Liver (tissue), 9 donors: Measurements from ENCODE around the gene SPEG. TPM values are rescaled to one million over a fixed set of nuclear protein-coding genes. Genes with fewer than 3 reads are reported as not detected.
"Not testable (repeated sequence)": the region's sequence is repeated elsewhere in the genome, so short reads cannot be mapped to it uniquely, and the experiment has no call there.

Experiments used
- DNase-seq: peaks from one replicate; pipeline ENCODE4 v3.0.0-alpha.2; 2017; ENCODE audit warnings: low spot score
- H3K27ac ChIP-seq, 2 donors: one replicate each; pipeline ENCODE4 v1.7.0; 2013; ENCODE audit warnings: inconsistent platforms in 2 of 2, low read length in 2 of 2, control low read depth in 1 of 2, low read depth in 1 of 2, mild to moderate bottlenecking in 1 of 2
- H3K27me3 ChIP-seq, 4 donors: one replicate each; pipeline versions ENCODE4 v1.6.1 to v1.7.0; 2013; ENCODE audit warnings: low read length in 3 of 4, inconsistent platforms in 1 of 4, mild to moderate bottlenecking in 1 of 4, moderate library complexity in 1 of 4; ENCODE audit not compliant: control insufficient read depth in 4 of 4, insufficient read depth in 4 of 4
- H3K36me3 ChIP-seq, 4 donors: one replicate each; pipeline versions ENCODE4 v1.6.1 to v1.7.0; 2013; ENCODE audit warnings: low read length in 3 of 4, mild to moderate bottlenecking in 3 of 4, low read depth in 1 of 4, moderate library complexity in 1 of 4; ENCODE audit not compliant: control insufficient read depth in 4 of 4, insufficient read depth in 3 of 4
- H3K4me1 ChIP-seq, 4 donors: one replicate each; pipeline versions ENCODE4 v1.6.1 to v1.7.0; 2013; ENCODE audit warnings: low read length in 3 of 4, mild to moderate bottlenecking in 3 of 4, moderate library complexity in 1 of 4; ENCODE audit not compliant: control insufficient read depth in 4 of 4, insufficient read depth in 4 of 4
- H3K4me3 ChIP-seq, 3 donors: one replicate each; pipeline versions ENCODE4 v1.6.1 to v1.7.0; 2013; ENCODE audit warnings: low read length in 3 of 3, control low read depth in 1 of 3, low read depth in 1 of 3, mild to moderate bottlenecking in 1 of 3
- H3K9ac ChIP-seq, 2 donors: one replicate each; pipeline ENCODE4 v1.7.0; 2013; ENCODE audit warnings: low read length in 2 of 2, mild to moderate bottlenecking in 2 of 2, moderate library complexity in 2 of 2, control low read depth in 1 of 2, low read depth in 1 of 2
- H3K9me3 ChIP-seq, 4 donors: one replicate each; pipeline versions ENCODE4 v1.6.1 to v1.7.0; 2013; ENCODE audit warnings: low read length in 3 of 4; ENCODE audit not compliant: control insufficient read depth in 4 of 4
- CTCF ChIP-seq: fragments of 150-350 bp; IDR thresholded peaks from 2 replicates; pipeline ENCODE4 v1.5.1; 2017; ENCODE audit warnings: improper control_type of control experiment, low read depth, low read length; ENCODE audit not compliant: missing input control
- FOXA1 ChIP-seq: IDR thresholded peaks from 2 replicates; pipeline ENCODE4 v1.6.1; 2016; ENCODE audit warnings: antibody characterized with exemption
- FOXA2 ChIP-seq: IDR thresholded peaks from 2 replicates; pipeline ENCODE4 v1.6.1; 2016; ENCODE audit warnings: antibody characterized with exemption
- GABPA ChIP-seq, 2 donors: IDR thresholded peaks in 1 of 2; conservative IDR thresholded peaks in 1 of 2; 2 replicates each; pipeline ENCODE4 v1.6.1; 2016; ENCODE audit warnings: antibody characterized with exemption in 2 of 2, mild to moderate bottlenecking in 1 of 2, moderate library complexity in 1 of 2
- HNF4A ChIP-seq, 2 donors: conservative IDR thresholded peaks; 2 replicates each; pipeline ENCODE4 v1.6.1; 2016; ENCODE audit warnings: antibody characterized with exemption in 2 of 2, mild to moderate bottlenecking in 2 of 2
- HNF4G ChIP-seq: IDR thresholded peaks from 2 replicates; pipeline ENCODE4 v1.6.1; 2016; ENCODE audit warnings: antibody characterized with exemption
- JUND ChIP-seq, 2 donors: IDR thresholded peaks; 2 replicates each; pipeline ENCODE4 v1.6.1; 2016; ENCODE audit warnings: antibody characterized with exemption in 2 of 2
- MAX ChIP-seq: IDR thresholded peaks from 2 replicates; pipeline ENCODE4 v1.6.1; 2016; ENCODE audit warnings: antibody characterized with exemption
- NR2F2 ChIP-seq: IDR thresholded peaks from 2 replicates; pipeline ENCODE4 v1.6.1; 2016; ENCODE audit warnings: antibody characterized with exemption
- RAD21 ChIP-seq, 2 donors: IDR thresholded peaks; 2 replicates each; pipeline ENCODE4 v1.6.1; 2016; ENCODE audit warnings: antibody characterized with exemption in 2 of 2, mild to moderate bottlenecking in 2 of 2
- REST ChIP-seq: IDR thresholded peaks from 2 replicates; pipeline ENCODE4 v1.6.1; 2016; ENCODE audit warnings: antibody characterized with exemption, mild to moderate bottlenecking
- RXRA ChIP-seq, 2 donors: IDR thresholded peaks; 2 replicates each; pipeline ENCODE4 v1.6.1; 2017 to 2018; ENCODE audit warnings: antibody characterized with exemption in 2 of 2, mild to moderate bottlenecking in 1 of 2
- SP1 ChIP-seq: IDR thresholded peaks from 2 replicates; pipeline ENCODE4 v1.6.1; 2018; ENCODE audit warnings: antibody characterized with exemption, mild to moderate bottlenecking
- TAF1 ChIP-seq: conservative IDR thresholded peaks from 2 replicates; pipeline ENCODE4 v1.6.1; 2016; ENCODE audit warnings: antibody characterized with exemption, mild to moderate bottlenecking
- YY1 ChIP-seq: IDR thresholded peaks from 2 replicates; pipeline ENCODE4 v1.6.1; 2016; ENCODE audit warnings: antibody characterized with exemption, mild to moderate bottlenecking
- ZBTB33 ChIP-seq: IDR thresholded peaks from 2 replicates; pipeline ENCODE4 v1.6.1; 2016; ENCODE audit warnings: antibody characterized with exemption
- WGBS: extraction: QIAGEN DNeasy Blood & Tissue Kit; methylation state at CpG from one replicate; pipeline ENCODE4 v1.1.7; 2013; 5-methylcytosine and 5-hydroxymethylcytosine counted together
- polyA plus RNA-seq, 2 donors: library from polyadenylated mRNA; stranded (reverse) in 1 of 2; unstranded in 1 of 2; fragments of 200-250 nt in 1 of 2; fragments of >200 nt in 1 of 2; fragmentation: Nextera tagmentation in 1 of 2; extraction: Ambion mirVana in 1 of 2; gene quantifications; one replicate each; pipeline versions ENCODE4 v1.2.1 to v1.2.3, GENCODE V29; 2013 to 2015
- total RNA-seq, 2 donors: library from RNA; depleted of rRNA; stranded (reverse); fragments of >200 nt; gene quantifications; one replicate each; pipeline ENCODE4 v1.2.3, GENCODE V29; 2014
- donor health status: healthy.
- donor health status: healthy.
- donor health status: healthy.
- donor health status: healthy.
- donor health status: healthy.

Gene SPEG
- total and polyA plus RNA-seq, 4 donors: 0.51 to 0.96 (median 0.66) TPM

- Histone ChIP-seq H3K4me1 (peaks cover 3 to 16% (median 10%) of the 10 kb centered on the region in 4 donors), H3K36me3 (peaks cover 5 to 25% (median 18%) of the 10 kb centered on the region in 4 donors), H3K27ac (peak overlapping the region; percentile 74 to 77), H3K27me3 (no peaks in the 10 kb centered on the region), H3K9ac (peak overlapping the region; percentile 45 to 51), H3K4me3 (peak overlapping the region in 2 of 3 donors; percentile 35 to 54), H3K9me3 (no peaks in the 10 kb centered on the region)
- no peak for DNase-seq
- no peak for TF ChIP-seq TAF1
- no peak for TF ChIP-seq HNF4G
- TF ChIP-seq RAD21 (IDR thresholded peaks at IDR 0.05): no peak
- TF ChIP-seq JUND (IDR thresholded peaks at IDR 0.05): no peak
- TF ChIP-seq REST: peak; percentile 2
- TF ChIP-seq CTCF: no peak
- TF ChIP-seq YY1: peak; percentile 8
- TF ChIP-seq GABPA (IDR thresholded peaks at IDR 0.05 in 1 of 2, conservative IDR thresholded peaks at IDR 0.05 in 1 of 2): no peak
- TF ChIP-seq FOXA2: no peak
- no peak for TF ChIP-seq SP1
- TF ChIP-seq FOXA1: no peak
- no peak for TF ChIP-seq ZBTB33
- TF ChIP-seq NR2F2: no peak
- TF ChIP-seq MAX: no peak
- peak in 1 of 2 donors; percentile 4 for TF ChIP-seq RXRA (IDR thresholded peaks at IDR 0.05)
- TF ChIP-seq HNF4A (conservative IDR thresholded peaks at IDR 0.05): peak in 1 of 2 donors; percentile 8
- 40% methylated on average over 6 of the region's 6 CpGs for WGBS
Observed at GRCh38 chr2:219388907-219389156, 45.8 kb upstream of the SPEG start.

- Histone ChIP-seq H3K27me3 (no peaks in the 10 kb centered on the region), H3K4me3 (no peak overlapping the region), H3K36me3 (no peaks in the 10 kb centered on the region), H3K9ac (no peak overlapping the region), H3K4me1 (peaks cover 0 to 5% (median 1%) of the 10 kb centered on the region in 4 donors), H3K9me3 (no peaks in the 10 kb centered on the region), H3K27ac (no peak overlapping the region)
- WGBS: 93% methylated on average over 9 of the region's 9 CpGs
- TF ChIP-seq YY1 (no peak), RXRA (IDR thresholded peaks at IDR 0.05) (no peak), FOXA1 (no peak), RAD21 (IDR thresholded peaks at IDR 0.05) (no peak), HNF4G (no peak), ZBTB33 (no peak), MAX (no peak)
- no peak for DNase-seq
Observed at GRCh38 chr2:219392754-219393153, 41.9 kb upstream of the SPEG start.

GRCh38 chr2:219395056-219395455 lies 39.6 kb upstream of the SPEG start:
- not testable (repeated sequence) for DNase-seq, H3K27ac ChIP-seq
- WGBS: 95% methylated on average over 9 of the region's 9 CpGs

More at GRCh38 chr2:219395056-219395455, 39.6 kb upstream of the SPEG start:
- H3K4me1 ChIP-seq: peaks cover 0 to 12% (median 10%) of the 10 kb centered on the region in 4 donors
- H3K36me3 ChIP-seq, H3K27me3 ChIP-seq, H3K4me3 ChIP-seq, H3K9me3 ChIP-seq, H3K9ac ChIP-seq: not testable (repeated sequence)
